Astrocyte (in vitro differentiated cells and primary cell): ENCODE results near the gene IRX5. TPM values are rescaled to one million over a fixed set of nuclear protein-coding genes. Genes with fewer than 3 reads are reported as not detected.
A peak's percentile ranks its signal among the peaks of the same experiment; 100 is the strongest.

Source experiments
- DNase-seq: peaks from one replicate; pipeline ENCODE4 v3.0.0-alpha.2; 2010; ENCODE audit warnings: low read depth
- FAIRE-seq: peaks from 2 replicates; lab custom pipeline; 2011; peaks lifted over from hg19 to GRCh38; lab: Jason Lieb, UNC
- H2AFZ ChIP-seq: 2 replicates; pipeline ENCODE4 v1.6.0; 2012; ENCODE audit warnings: low read depth, low read length, inconsistent platforms
- H3K27ac ChIP-seq: 2 replicates; pipeline ENCODE4 v1.5.1; 2011; ENCODE audit warnings: low read depth, low read length, inconsistent platforms
- H3K27me3 ChIP-seq: 2 replicates; pipeline ENCODE4 v1.6.0; 2011; ENCODE audit warnings: low read length, inconsistent platforms; ENCODE audit not compliant: insufficient read depth
- H3K36me3 ChIP-seq: 2 replicates; pipeline ENCODE4 v1.5.1; 2011; ENCODE audit warnings: low read length, inconsistent platforms; ENCODE audit not compliant: insufficient read depth
- H3K4me1 ChIP-seq: 2 replicates; pipeline ENCODE4 v1.5.1; 2011; ENCODE audit warnings: low read length, inconsistent platforms; ENCODE audit not compliant: insufficient read depth
- H3K4me2 ChIP-seq: 2 replicates; pipeline ENCODE4 v1.6.0; 2012; ENCODE audit warnings: low read length, inconsistent platforms
- H3K4me3 ChIP-seq: 2 replicates; pipeline ENCODE4 v1.5.1; 2011; ENCODE audit warnings: low read depth, mild to moderate bottlenecking, low read length, inconsistent platforms; ENCODE audit not compliant: insufficient read depth
- H3K79me2 ChIP-seq: 2 replicates; pipeline ENCODE4 v1.6.0; 2012; ENCODE audit warnings: mild to moderate bottlenecking, low read length, inconsistent platforms; ENCODE audit not compliant: insufficient read depth
- H3K9ac ChIP-seq: 2 replicates; pipeline ENCODE4 v1.6.0; 2012; ENCODE audit warnings: mild to moderate bottlenecking, low read length, inconsistent platforms
- H3K9me3 ChIP-seq: 2 replicates; pipeline ENCODE4 v1.5.1; 2012; ENCODE audit warnings: low read depth, mild to moderate bottlenecking, low read length, inconsistent platforms; ENCODE audit not compliant: insufficient read depth
- H4K20me1 ChIP-seq: 2 replicates; pipeline ENCODE4 v1.6.0; 2012; ENCODE audit warnings: low read length, inconsistent platforms; ENCODE audit not compliant: insufficient read depth
- H3K27ac Mint-ChIP-seq: one replicate; pipeline ENCODE4 v1.8.0; 2021; ENCODE audit warnings: mild to moderate bottlenecking, mixed read lengths; ENCODE audit not compliant: unreplicated experiment
- H3K27me3 Mint-ChIP-seq: one replicate; pipeline ENCODE4 v1.8.0; 2021; ENCODE audit warnings: low read depth, mixed read lengths; ENCODE audit not compliant: unreplicated experiment
- H3K36me3 Mint-ChIP-seq: one replicate; pipeline ENCODE4 v1.8.0; 2021; ENCODE audit warnings: low read depth, mixed read lengths; ENCODE audit not compliant: unreplicated experiment
- H3K4me1 Mint-ChIP-seq: one replicate; pipeline ENCODE4 v1.8.0; 2021; ENCODE audit warnings: low read depth, mixed read lengths; ENCODE audit not compliant: unreplicated experiment
- H3K4me3 Mint-ChIP-seq: one replicate; pipeline ENCODE4 v1.8.0; 2021; ENCODE audit warnings: mild to moderate bottlenecking, moderate library complexity, mixed read lengths; ENCODE audit not compliant: unreplicated experiment
- H3K9me3 Mint-ChIP-seq: one replicate; pipeline ENCODE4 v1.8.0; 2021; ENCODE audit warnings: mild to moderate bottlenecking, mixed read lengths; ENCODE audit not compliant: unreplicated experiment
- EZH2 ChIP-seq: IDR thresholded peaks from 2 replicates; pipeline ENCODE4 v1.6.1; 2012; ENCODE audit warnings: mild to moderate bottlenecking, low read length, inconsistent platforms; ENCODE audit not compliant: insufficient read depth
- total RNA-seq: library from RNA; stranded (reverse); gene quantifications from 2 replicates; pipeline ENCODE4 v1.2.1, GENCODE V29; 2021
- TF ChIP-seq, protein P1 (sequence below): IDR thresholded peaks from 2 replicates; pipeline ENCODE4 v1.5.1; 2011; ENCODE audit warnings: low read depth, mild to moderate bottlenecking, inconsistent platforms, low read length, moderate library complexity; ENCODE audit not compliant: insufficient read depth

The IRX5 gene
- total RNA-seq, 1 donor from 2014 or later: 0.57 TPM

DNA sequence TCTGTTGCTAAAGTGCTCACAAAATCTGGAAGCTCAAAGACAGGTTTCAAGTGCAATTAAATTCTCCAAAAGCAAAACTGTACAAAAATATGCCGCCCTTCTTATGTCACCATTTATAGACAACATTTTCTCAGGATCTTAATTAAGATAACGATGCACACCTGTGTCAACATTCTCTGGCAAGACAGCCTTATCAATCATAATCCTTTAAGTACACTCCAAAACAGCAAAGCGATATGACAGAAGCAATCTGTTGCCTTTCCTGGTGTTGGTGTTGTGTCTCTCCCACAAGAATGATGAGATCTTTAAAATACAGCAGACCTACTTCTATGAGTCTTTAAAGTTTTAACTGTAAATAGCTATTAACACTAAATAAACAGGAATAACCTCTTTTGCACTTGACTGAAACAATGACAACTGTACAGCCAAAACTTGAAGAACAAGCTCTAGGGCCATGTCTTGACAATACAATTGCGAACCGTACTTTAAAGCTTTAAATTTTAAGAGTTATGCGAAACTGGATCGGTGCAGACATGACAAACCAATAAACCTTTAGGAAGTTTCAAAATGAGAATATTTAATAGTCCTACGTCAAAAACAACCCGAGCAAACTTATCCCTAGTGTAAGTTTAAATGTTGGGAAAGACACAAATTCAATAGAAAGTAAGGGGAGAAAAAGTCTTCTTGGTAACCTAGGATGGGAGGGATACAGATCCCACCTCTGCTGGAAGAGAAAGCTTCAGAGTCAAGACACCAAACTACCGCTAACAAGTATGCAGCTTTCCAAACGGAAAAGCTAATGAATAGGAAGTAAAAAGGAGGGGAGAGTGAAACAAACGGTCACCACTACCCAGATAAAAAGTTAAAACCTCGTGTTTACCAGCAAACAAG, 3.3 kb upstream of the IRX5 start:
- H2AFZ ChIP-seq: peak overlapping the region; percentile 2
- H4K20me1 ChIP-seq: peaks cover 22% of the 10 kb centered on the region
- H3K27me3 Mint-ChIP-seq: peaks cover 6% of the 10 kb centered on the region
- H3K4me2 ChIP-seq: peak overlapping the region; percentile 99
- H3K4me3 Mint-ChIP-seq: peak overlapping the region; percentile 95
- FAIRE-seq (no peak), DNase-seq (no peak)
- peaks cover 10% of the 10 kb centered on the region for H3K4me1 Mint-ChIP-seq
- H3K4me1 ChIP-seq: peaks cover 17% of the 10 kb centered on the region
- no peaks in the 10 kb centered on the region for H3K9me3 ChIP-seq
- H3K9ac ChIP-seq: peak overlapping the region; percentile 77
- no peaks in the 10 kb centered on the region for H3K36me3 ChIP-seq
- peaks cover 4% of the 10 kb centered on the region for H3K27me3 ChIP-seq
- peak overlapping the region; percentile 82 for H3K4me3 ChIP-seq
- TF ChIP-seq EZH2: peak; percentile 18
- TF ChIP-seq, protein P1, sequence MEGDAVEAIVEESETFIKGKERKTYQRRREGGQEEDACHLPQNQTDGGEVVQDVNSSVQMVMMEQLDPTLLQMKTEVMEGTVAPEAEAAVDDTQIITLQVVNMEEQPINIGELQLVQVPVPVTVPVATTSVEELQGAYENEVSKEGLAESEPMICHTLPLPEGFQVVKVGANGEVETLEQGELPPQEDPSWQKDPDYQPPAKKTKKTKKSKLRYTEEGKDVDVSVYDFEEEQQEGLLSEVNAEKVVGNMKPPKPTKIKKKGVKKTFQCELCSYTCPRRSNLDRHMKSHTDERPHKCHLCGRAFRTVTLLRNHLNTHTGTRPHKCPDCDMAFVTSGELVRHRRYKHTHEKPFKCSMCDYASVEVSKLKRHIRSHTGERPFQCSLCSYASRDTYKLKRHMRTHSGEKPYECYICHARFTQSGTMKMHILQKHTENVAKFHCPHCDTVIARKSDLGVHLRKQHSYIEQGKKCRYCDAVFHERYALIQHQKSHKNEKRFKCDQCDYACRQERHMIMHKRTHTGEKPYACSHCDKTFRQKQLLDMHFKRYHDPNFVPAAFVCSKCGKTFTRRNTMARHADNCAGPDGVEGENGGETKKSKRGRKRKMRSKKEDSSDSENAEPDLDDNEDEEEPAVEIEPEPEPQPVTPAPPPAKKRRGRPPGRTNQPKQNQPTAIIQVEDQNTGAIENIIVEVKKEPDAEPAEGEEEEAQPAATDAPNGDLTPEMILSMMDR: no peak
- H3K27ac ChIP-seq: no peak overlapping the region
- H3K36me3 Mint-ChIP-seq: no peaks in the 10 kb centered on the region
- H3K9me3 Mint-ChIP-seq: peaks cover 4% of the 10 kb centered on the region
- H3K79me2 ChIP-seq: peaks cover 26% of the 10 kb centered on the region
- H3K27ac Mint-ChIP-seq: peak overlapping the region; percentile 95

DNA sequence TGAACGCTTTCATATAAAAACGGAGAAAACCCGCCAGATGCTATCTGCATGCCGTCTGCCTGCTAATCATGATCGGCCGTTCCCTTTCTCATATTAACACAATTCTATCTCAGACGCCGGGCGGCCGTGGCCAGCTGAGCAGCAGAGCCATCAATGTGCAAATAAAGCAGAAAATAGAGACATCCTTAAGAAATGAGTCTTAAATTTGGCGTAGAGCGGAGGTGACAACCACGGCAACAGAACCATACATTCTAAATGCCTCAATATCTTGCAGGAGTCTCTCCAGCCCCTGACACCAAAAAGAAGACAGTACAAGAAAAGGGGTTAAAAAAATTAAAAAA, 2.7 kb upstream of the IRX5 start:
- Mint-ChIP-seq H3K9me3 (peaks cover 7% of the 10 kb centered on the region), H3K36me3 (no peaks in the 10 kb centered on the region), H3K27ac (peak overlapping the region; percentile 95), H3K4me1 (peaks cover 10% of the 10 kb centered on the region), H3K27me3 (peaks cover 9% of the 10 kb centered on the region), H3K4me3 (peak overlapping the region; percentile 95)
- Histone ChIP-seq H3K9ac (peak overlapping the region; percentile 77), H4K20me1 (peaks cover 23% of the 10 kb centered on the region), H3K27ac (no peak overlapping the region), H3K36me3 (no peaks in the 10 kb centered on the region), H3K79me2 (peaks cover 32% of the 10 kb centered on the region), H3K4me2 (peak overlapping the region; percentile 99), H3K9me3 (no peaks in the 10 kb centered on the region), H3K4me1 (peaks cover 17% of the 10 kb centered on the region), H3K4me3 (peak overlapping the region; percentile 82), H2AFZ (peak overlapping the region; percentile 2), H3K27me3 (peaks cover 5% of the 10 kb centered on the region)
- peak; percentile 22 for TF ChIP-seq EZH2
- TF ChIP-seq, protein P1: no peak
- DNase-seq (no peak), FAIRE-seq (no peak)
